HG02571 (cell line): ENCODE data around the gene HMOX1.
"Not testable (repeated sequence)": the region's sequence is repeated elsewhere in the genome, so short reads cannot be mapped to it uniquely, and the experiment has no call there.

Experiments used
- ATAC-seq: cut with Tn5 transposase; IDR thresholded peaks from one replicate; pipeline ENCODE4 v1.9.1; 2021; ENCODE audit warnings: mild to moderate bottlenecking, moderate library complexity; ENCODE audit not compliant: unreplicated experiment

Gene HMOX1

DNA sequence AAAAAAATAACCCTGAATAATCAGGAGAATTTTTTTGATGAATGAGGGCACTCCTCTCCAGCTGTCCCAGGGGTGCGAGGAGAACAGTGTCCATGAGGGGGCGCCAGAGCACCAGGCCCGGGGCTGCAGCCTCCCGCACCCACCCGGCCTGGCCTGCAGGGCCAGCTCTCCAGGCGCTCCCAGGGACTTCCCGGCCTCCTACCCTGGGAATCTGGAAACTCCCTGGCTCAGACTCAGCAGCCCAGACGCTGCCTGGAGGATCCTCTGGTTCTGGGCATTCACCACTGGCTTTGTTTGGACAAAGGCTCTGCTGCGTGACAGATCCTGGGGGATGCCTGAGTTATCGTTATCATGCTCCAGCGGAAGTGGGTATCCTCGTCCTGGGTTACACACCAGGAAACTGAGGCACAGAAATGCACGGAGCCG, 50.0 kb downstream of the HMOX1 start:
- ATAC-seq: no peak

- ATAC-seq: no peak
These were observed 50.8 kb downstream of the HMOX1 start for GRCh38 chr22:35431483-35432227.

DNA sequence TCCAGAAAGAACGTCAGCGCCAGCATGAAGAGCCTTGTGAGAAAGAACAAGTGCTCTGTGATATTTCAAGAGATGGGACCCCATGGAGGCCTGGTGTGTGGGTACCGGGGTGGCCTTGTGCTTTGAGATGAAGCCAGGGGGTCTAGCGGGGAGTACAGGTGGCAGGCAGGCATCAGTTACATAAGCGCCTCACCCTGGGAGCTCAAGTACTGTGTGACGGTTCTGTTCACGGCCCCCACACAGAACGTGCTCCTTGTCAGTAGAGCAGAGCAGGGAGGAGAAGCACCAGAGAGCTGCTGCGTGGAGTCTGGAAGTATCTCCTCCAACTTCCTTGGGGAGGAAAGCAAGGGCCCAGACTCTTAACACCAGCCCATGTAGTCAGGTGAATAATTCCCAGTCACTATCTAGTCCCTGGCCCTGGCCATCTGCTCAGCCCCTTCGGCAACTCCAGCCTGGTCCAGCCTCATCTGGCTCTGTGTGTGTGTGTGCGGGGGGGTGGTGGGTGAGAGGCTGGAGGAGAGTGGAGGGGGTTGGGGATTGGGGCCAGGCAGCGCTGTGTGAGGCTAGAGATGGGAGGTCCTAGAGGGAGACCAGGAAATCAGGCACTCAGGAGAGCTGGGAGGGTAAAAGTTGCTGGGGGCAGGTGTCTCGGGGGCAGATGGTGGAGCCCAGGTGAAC, 51.5 kb downstream of the HMOX1 start:
- ATAC-seq: no peak

DNA sequence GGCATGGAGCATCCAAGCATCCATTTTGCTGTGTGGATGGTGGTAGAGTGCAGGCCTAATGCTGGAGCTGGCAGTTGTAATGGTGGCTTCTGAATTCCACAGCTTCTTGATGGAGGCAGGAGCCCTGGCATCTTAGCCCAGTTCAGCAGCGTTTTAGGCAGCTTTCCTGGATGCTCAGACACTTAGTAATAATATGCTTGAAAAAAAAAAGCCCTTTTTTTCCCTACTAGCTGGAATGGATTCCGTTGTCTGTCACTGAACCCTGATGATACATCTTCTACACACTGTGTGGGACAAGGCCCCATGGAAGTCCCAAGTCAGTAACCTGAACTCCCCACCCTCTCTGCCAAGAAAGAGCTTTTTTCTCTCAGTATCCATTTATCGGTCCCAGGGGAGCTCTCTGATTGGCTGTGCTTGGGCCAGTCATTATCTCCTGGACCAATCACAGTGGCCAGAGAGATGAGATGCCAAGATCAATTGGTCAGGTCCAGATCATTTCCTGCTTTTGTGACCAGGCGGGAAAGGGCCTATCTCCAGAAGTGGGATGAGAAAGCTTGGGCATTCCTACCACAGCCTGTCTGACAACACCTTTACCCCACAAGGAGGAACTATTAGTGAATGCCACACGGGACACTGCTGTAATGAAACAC, 53.3 kb downstream of the HMOX1 start:
- ATAC-seq: no peak

- no peak for ATAC-seq
These were observed 54.4 kb downstream of the HMOX1 start for GRCh38 chr22:35435201-35435740.

DNA sequence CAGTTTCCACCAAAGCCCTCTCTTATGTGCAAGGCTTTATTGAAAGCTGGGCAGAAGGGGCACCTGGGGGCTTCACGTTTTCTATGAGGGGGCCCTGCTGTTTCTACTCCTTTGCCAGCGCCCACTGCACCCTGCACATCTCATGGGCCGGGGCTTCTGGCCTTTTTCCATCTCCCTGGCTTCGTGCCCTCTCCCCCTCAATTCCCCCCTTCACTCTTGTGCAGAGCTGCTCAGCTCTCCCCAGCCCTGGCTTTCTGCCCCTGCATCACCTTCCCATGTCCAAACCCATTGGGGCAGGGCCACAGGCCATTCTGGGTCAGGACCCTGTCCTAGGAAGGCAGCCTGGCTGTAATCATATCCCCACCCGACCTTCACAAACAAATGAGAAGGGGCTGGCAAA, 55.5 kb downstream of the HMOX1 start:
- ATAC-seq: no peak

GRCh38 chr22:35437049-35437448, 56.2 kb downstream of the HMOX1 start:
- ATAC-seq: no peak

DNA sequence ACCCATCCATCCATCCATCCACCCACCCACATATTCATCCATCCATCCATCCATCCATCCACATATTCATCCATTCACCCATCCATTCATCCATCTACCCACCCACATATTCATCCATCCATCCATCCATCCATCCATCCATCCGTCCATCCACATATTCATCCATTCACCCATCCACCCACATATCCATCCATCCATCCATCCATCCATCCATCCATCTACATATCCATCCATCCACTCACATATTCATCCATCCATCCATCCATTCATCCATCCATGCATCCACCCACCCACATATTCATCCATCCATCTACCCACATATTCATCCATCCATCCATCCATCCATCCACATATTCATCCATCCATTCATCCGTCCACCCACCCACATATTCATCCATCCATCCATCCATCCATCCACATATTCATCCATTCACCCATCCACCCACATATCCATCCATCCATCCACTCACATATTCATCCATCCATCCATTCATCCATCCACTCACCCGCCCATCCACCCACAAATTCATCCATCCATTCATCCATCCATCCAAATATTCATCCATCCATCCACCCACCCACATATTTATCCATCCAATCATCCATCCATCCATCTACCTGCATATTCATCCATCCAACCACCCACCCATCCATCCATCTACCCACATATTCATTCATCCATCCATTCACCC, 57.9 kb downstream of the HMOX1 start:
- not testable (repeated sequence) for ATAC-seq

DNA sequence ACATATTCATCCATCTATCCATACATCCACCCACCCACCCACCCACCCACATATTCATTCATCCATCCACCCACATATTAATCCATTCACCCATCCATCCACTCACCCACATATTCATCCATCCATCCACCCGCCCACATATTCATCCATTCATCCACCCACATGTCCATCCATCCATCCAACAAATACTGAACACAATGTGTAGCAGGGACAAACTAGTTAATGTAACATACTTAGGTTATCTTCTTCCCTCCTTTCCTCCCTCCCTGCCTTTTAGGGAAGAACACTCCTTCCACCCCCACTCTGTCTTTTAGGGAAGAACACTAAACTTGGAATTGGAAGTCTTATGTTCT, 58.4 kb downstream of the HMOX1 start:
- ATAC-seq: no peak

GRCh38 chr22:35440129-35440528, 59.2 kb downstream of the HMOX1 start:
- ATAC-seq: no peak

DNA sequence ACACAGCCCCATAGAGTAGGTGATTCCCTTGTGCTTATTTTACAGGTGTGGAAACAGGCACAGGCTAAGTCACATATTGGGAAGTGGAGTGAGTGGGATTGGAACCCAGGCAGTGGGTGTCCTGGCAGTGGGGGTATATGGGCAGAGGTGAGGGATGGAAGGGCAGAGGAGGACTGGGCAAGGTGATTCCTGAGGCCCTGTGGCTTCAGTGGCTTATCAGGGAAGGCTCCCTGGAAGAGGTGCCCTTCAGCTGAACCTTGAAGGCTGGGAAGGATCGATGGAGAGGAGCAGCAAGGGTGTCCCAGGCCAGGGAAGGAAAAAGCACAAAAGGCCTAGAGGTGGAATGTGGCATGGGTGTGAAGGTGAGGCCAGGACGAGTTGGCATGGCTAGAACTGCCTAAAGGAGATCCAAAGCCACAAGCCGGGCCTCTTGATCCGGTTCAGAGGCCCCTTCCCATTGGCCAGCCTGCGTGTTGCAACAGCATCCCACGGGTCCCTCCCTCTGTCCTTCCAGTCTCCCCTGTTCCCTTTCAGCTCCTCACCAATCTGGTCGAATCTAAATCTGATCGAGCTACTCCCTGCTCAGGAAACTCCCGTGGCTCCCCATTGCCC, 60.7 kb downstream of the HMOX1 start:
- ATAC-seq: no peak

- ATAC-seq: no peak
These were observed 61.6 kb downstream of the HMOX1 start for GRCh38 chr22:35442471-35442870.

GRCh38 chr22:35443338-35443737, 62.4 kb downstream of the HMOX1 start:
- ATAC-seq: no peak
